ENCODE results near the gene OLFM1. TPM values are rescaled to one million over a fixed set of nuclear protein-coding genes. Genes with fewer than 3 reads are reported as not detected.

OLFM1 gene
- total and polyA plus RNA-seq, 4 experiments from 2014 or later = not detected

- Histone ChIP-seq H3K4me3 (ENCODE audit: low read length in 2 of 2) (no peak overlapping the region), H3K27me3 (ENCODE audit: insufficient read depth, low read length) (no peaks in the 10 kb centered on the region), H3K27ac (ENCODE audit: low read depth, low read length) (no peak overlapping the region), H3K36me3 (ENCODE audit: insufficient read depth, low read length) (no peaks in the 10 kb centered on the region), H3K4me1 (ENCODE audit: insufficient read depth, low read length) (no peaks in the 10 kb centered on the region), H3K9me3 (ENCODE audit: control insufficient read depth in 1 of 2, low read length in 2 of 2) (no peaks in the 10 kb centered on the region)
- H3K4me1 Mint-ChIP-seq = peaks cover 0 to 12% (median 2%) of the 10 kb centered on the region in 4 donors
- ChIA-PET CTCF (ENCODE audit: partially characterized antibody) (no interaction called here), POLR2A (ENCODE audit: partially characterized antibody) (no interaction called here)
- H3K9me3 Mint-ChIP-seq = peaks cover 0 to 4% (median 0%) of the 10 kb centered on the region in 8 donors
- H3K27ac Mint-ChIP-seq = no peak overlapping the region
- no peaks in the 10 kb centered on the region for H3K36me3 Mint-ChIP-seq
- no peak for DNase-seq
- no peak overlapping the region for H3K4me3 Mint-ChIP-seq
- intact Hi-C loops (cut with micrococcal nuclease) = no loop called here
- peaks cover 29 to 44% of the 10 kb centered on the region in 2 donors for H3K27me3 Mint-ChIP-seq
These were observed 995 bp downstream of the OLFM1 start for GRCh38 chr9:135088348-135088978.

GRCh38 chr9:135088979-135089847 lies 1.7 kb downstream of the OLFM1 start:
- no peak overlapping the region for H3K27ac ChIP-seq (ENCODE audit: low read depth, low read length)
- no peaks in the 10 kb centered on the region for H3K9me3 ChIP-seq (ENCODE audit: control insufficient read depth in 1 of 2, low read length in 2 of 2)
- Mint-ChIP-seq H3K36me3 (no peaks in the 10 kb centered on the region), H3K4me3 (peak overlapping the region in 1 of 8 donors; percentile 13), H3K27me3 (peaks cover 30 to 45% of the 10 kb centered on the region in 2 donors), H3K27ac (no peak overlapping the region), H3K9me3 (peaks cover 0 to 4% (median 0%) of the 10 kb centered on the region in 8 donors), H3K4me1 (peaks cover 0 to 12% (median 2%) of the 10 kb centered on the region in 4 donors)
- CTCF ChIA-PET (ENCODE audit: partially characterized antibody) = no interaction called here
- no peak for DNase-seq
- POLR2A ChIA-PET (ENCODE audit: partially characterized antibody) = no interaction called here
- intact Hi-C loops (cut with micrococcal nuclease) = no loop called here
- no peak overlapping the region for H3K4me3 ChIP-seq (ENCODE audit: low read length in 2 of 2)
- H3K36me3 ChIP-seq (ENCODE audit: insufficient read depth, low read length) = no peaks in the 10 kb centered on the region
- no peaks in the 10 kb centered on the region for H3K27me3 ChIP-seq (ENCODE audit: insufficient read depth, low read length)
- H3K4me1 ChIP-seq (ENCODE audit: insufficient read depth, low read length) = no peaks in the 10 kb centered on the region

- ChIA-PET CTCF (ENCODE audit: partially characterized antibody) (no interaction called here), POLR2A (ENCODE audit: partially characterized antibody) (no interaction called here)
- Mint-ChIP-seq H3K4me1 (peaks cover 0 to 12% (median 2%) of the 10 kb centered on the region in 4 donors), H3K27ac (no peak overlapping the region), H3K36me3 (no peaks in the 10 kb centered on the region), H3K9me3 (peaks cover 0 to 4% (median 0%) of the 10 kb centered on the region in 8 donors), H3K4me3 (no peak overlapping the region), H3K27me3 (peaks cover 32 to 47% of the 10 kb centered on the region in 2 donors)
- Histone ChIP-seq H3K36me3 (ENCODE audit: insufficient read depth, low read length) (no peaks in the 10 kb centered on the region), H3K27me3 (ENCODE audit: insufficient read depth, low read length) (no peaks in the 10 kb centered on the region), H3K27ac (ENCODE audit: low read depth, low read length) (no peak overlapping the region), H3K4me3 (ENCODE audit: low read length in 2 of 2) (no peak overlapping the region), H3K4me1 (ENCODE audit: insufficient read depth, low read length) (no peaks in the 10 kb centered on the region), H3K9me3 (ENCODE audit: control insufficient read depth in 1 of 2, low read length in 2 of 2) (no peaks in the 10 kb centered on the region)
- intact Hi-C loops (cut with micrococcal nuclease) = no loop called here
- DNase-seq = no peak
These were observed 2.6 kb downstream of the OLFM1 start for GRCh38 chr9:135090081-135090480.

DNA sequence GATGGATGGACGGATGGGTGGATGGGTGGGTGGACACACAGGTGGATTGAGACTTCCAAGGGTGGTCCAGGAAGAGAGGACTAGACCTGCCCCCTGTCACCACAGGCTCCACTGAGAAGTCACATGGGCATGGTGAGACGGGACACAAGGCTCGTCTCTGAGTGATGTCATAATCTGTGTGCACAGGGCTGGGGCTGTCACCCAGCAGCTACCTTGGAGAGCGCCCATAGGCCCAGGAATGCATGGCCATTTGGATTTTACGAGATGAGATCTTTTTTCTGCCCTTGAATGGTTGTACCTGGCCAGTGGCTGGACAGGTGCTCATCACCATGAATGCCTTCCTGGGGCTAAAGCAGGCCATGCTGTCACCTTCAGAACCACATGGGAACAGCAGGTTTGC lies 3.1 kb downstream of the OLFM1 start:
- no peak for DNase-seq
- H3K27ac Mint-ChIP-seq = no peak overlapping the region
- no peaks in the 10 kb centered on the region for H3K9me3 ChIP-seq (ENCODE audit: control insufficient read depth in 1 of 2, low read length in 2 of 2)
- intact Hi-C loops (cut with micrococcal nuclease) = no loop called here
- H3K36me3 ChIP-seq (ENCODE audit: insufficient read depth, low read length) = no peaks in the 10 kb centered on the region
- peaks cover 0 to 4% (median 0%) of the 10 kb centered on the region in 8 donors for H3K9me3 Mint-ChIP-seq
- H3K27ac ChIP-seq (ENCODE audit: low read depth, low read length) = no peak overlapping the region
- H3K27me3 Mint-ChIP-seq = peaks cover 30 to 45% of the 10 kb centered on the region in 2 donors
- no peaks in the 10 kb centered on the region for H3K4me1 ChIP-seq (ENCODE audit: insufficient read depth, low read length)
- H3K36me3 Mint-ChIP-seq = no peaks in the 10 kb centered on the region
- ChIA-PET POLR2A (ENCODE audit: partially characterized antibody) (no interaction called here), CTCF (ENCODE audit: partially characterized antibody) (no interaction called here)
- H3K4me3 Mint-ChIP-seq = no peak overlapping the region
- H3K4me1 Mint-ChIP-seq = peaks cover 0 to 11% (median 2%) of the 10 kb centered on the region in 4 donors
- H3K27me3 ChIP-seq (ENCODE audit: insufficient read depth, low read length) = no peaks in the 10 kb centered on the region
- H3K4me3 ChIP-seq (ENCODE audit: low read length in 2 of 2) = no peak overlapping the region

DNA sequence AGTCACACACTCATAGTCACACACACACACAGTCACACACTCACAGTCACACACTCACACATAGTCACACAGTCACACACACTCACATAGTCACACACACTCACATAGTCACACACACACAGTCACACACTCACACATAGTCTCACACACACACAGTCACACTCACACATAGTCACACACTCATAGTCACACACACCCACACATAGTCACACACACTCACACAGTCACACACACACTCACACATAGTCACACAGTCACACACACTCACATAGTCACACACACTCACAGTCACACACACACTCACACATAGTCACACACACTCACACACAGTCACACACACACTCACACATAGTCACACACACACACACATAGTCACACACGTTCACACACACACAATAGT lies 4.1 kb downstream of the OLFM1 start:
- H3K27ac Mint-ChIP-seq = no peak overlapping the region
- H3K27me3 Mint-ChIP-seq = peaks cover 21 to 35% of the 10 kb centered on the region in 2 donors
- Histone ChIP-seq H3K9me3 (ENCODE audit: control insufficient read depth in 1 of 2, low read length in 2 of 2) (no peaks in the 10 kb centered on the region), H3K36me3 (ENCODE audit: insufficient read depth, low read length) (no peaks in the 10 kb centered on the region), H3K4me1 (ENCODE audit: insufficient read depth, low read length) (no peaks in the 10 kb centered on the region), H3K27me3 (ENCODE audit: insufficient read depth, low read length) (no peaks in the 10 kb centered on the region), H3K4me3 (ENCODE audit: low read length in 2 of 2) (no peak overlapping the region), H3K27ac (ENCODE audit: low read depth, low read length) (no peak overlapping the region)
- peaks cover 0 to under 1% (median 0%) of the 10 kb centered on the region in 4 donors for H3K4me1 Mint-ChIP-seq
- no peak overlapping the region for H3K4me3 Mint-ChIP-seq
- ChIA-PET POLR2A (ENCODE audit: partially characterized antibody) (no interaction called here), CTCF (ENCODE audit: partially characterized antibody) (no interaction called here)
- intact Hi-C loops (cut with micrococcal nuclease) = no loop called here
- no peak for DNase-seq
- H3K36me3 Mint-ChIP-seq = no peaks in the 10 kb centered on the region
- peaks cover 0 to 2% (median 0%) of the 10 kb centered on the region in 8 donors for H3K9me3 Mint-ChIP-seq

DNA sequence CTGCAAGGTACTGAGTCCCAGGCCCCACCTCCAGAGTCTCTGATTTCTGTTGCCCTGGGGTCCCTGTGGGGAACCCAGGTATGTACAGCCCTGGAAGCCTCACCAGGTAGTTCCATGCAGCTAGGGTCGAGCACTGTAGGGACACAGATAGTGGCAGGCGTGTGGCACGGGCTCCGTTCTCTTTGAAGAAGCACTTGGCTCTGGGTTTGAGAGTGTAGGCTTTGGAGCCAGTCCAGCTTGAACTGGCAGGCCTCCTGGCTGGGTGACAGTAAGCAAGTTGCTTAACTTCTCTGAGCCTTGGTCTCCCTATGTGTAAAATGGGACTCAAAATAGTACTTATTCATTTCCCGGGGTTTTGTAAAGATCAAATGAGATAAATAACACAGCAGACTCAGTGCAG lies 5.6 kb downstream of the OLFM1 start:
- Histone ChIP-seq H3K27ac (ENCODE audit: low read depth, low read length) (no peak overlapping the region), H3K36me3 (ENCODE audit: insufficient read depth, low read length) (no peaks in the 10 kb centered on the region), H3K4me3 (ENCODE audit: low read length in 2 of 2) (no peak overlapping the region), H3K4me1 (ENCODE audit: insufficient read depth, low read length) (no peaks in the 10 kb centered on the region), H3K27me3 (ENCODE audit: insufficient read depth, low read length) (no peaks in the 10 kb centered on the region), H3K9me3 (ENCODE audit: control insufficient read depth in 1 of 2, low read length in 2 of 2) (no peaks in the 10 kb centered on the region)
- Mint-ChIP-seq H3K4me3 (no peak overlapping the region), H3K27ac (no peak overlapping the region), H3K4me1 (no peaks in the 10 kb centered on the region), H3K36me3 (no peaks in the 10 kb centered on the region), H3K9me3 (peaks cover 0 to 3% (median 0%) of the 10 kb centered on the region in 8 donors), H3K27me3 (peaks cover 25 to 34% of the 10 kb centered on the region in 2 donors)
- POLR2A ChIA-PET (ENCODE audit: partially characterized antibody) = no interaction called here
- DNase-seq = no peak
- CTCF ChIA-PET (ENCODE audit: partially characterized antibody) = no interaction called here
- intact Hi-C loops (cut with micrococcal nuclease) = no loop called here

- H3K9me3 ChIP-seq (ENCODE audit: control insufficient read depth in 1 of 2, low read length in 2 of 2) = no peaks in the 10 kb centered on the region
- no peak overlapping the region for H3K4me3 Mint-ChIP-seq
- H3K36me3 Mint-ChIP-seq = no peaks in the 10 kb centered on the region
- no peak overlapping the region for H3K27ac ChIP-seq (ENCODE audit: low read depth, low read length)
- peaks cover 26 to 33% of the 10 kb centered on the region in 2 donors for H3K27me3 Mint-ChIP-seq
- H3K4me1 Mint-ChIP-seq = no peaks in the 10 kb centered on the region
- no peak overlapping the region for H3K4me3 ChIP-seq (ENCODE audit: low read length in 2 of 2)
- no peak for DNase-seq
- H3K4me1 ChIP-seq (ENCODE audit: insufficient read depth, low read length) = no peaks in the 10 kb centered on the region
- POLR2A ChIA-PET (ENCODE audit: partially characterized antibody) = no interaction called here
- H3K36me3 ChIP-seq (ENCODE audit: insufficient read depth, low read length) = no peaks in the 10 kb centered on the region
- no peaks in the 10 kb centered on the region for H3K27me3 ChIP-seq (ENCODE audit: insufficient read depth, low read length)
- H3K27ac Mint-ChIP-seq = no peak overlapping the region
- CTCF ChIA-PET (ENCODE audit: partially characterized antibody) = no interaction called here
- intact Hi-C loops (cut with micrococcal nuclease) = no loop called here
- peaks cover 0 to 3% (median 0%) of the 10 kb centered on the region in 8 donors for H3K9me3 Mint-ChIP-seq
These were observed 6.6 kb downstream of the OLFM1 start for GRCh38 chr9:135093911-135094584.

All from CD4-positive, alpha-beta memory T cell (primary cell).